ENCODE data around the gene ETV3.

GRCh38 chr1:157096881-157097280, 41.3 kb downstream of the ETV3 start:
- TF ChIP-seq TCF7L2 (IDR thresholded peaks at IDR 0.05; ENCODE audit: low read depth, low read length) (no peak), CTCF (IDR thresholded peaks at IDR 0.05) (no peak)

Data from Panc1 (cell line).